GM18508 (cell line): ENCODE measurements around the gene PRKAR1B.
"Not testable (repeated sequence)": the region's sequence is repeated elsewhere in the genome, so short reads cannot be mapped to it uniquely, and the experiment has no call there.

Source experiments
- ATAC-seq: cut with Tn5 transposase; IDR thresholded peaks from one replicate; pipeline ENCODE4 v1.9.1; 2021; ENCODE audit warnings: moderate number of reproducible peaks; ENCODE audit not compliant: insufficient read depth, unreplicated experiment

PRKAR1B gene

DNA sequence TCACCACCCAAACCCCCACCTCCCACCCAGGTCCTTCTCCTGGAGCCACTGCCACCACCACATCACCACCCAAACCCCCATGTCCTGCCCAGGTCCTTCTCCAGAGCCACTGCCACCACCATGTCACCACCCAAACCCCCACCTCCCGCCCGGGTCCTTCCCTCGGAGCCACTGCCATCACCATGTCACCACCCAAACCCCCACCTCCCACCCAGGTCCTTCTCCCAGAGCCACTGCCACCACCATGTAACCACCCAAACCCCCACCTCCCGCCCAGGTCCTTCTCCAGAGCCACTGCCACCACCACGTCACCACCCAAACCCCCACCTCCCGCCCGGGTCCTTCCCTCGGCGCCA lies 175.5 kb downstream of the PRKAR1B start:
- not testable (repeated sequence) for ATAC-seq

DNA sequence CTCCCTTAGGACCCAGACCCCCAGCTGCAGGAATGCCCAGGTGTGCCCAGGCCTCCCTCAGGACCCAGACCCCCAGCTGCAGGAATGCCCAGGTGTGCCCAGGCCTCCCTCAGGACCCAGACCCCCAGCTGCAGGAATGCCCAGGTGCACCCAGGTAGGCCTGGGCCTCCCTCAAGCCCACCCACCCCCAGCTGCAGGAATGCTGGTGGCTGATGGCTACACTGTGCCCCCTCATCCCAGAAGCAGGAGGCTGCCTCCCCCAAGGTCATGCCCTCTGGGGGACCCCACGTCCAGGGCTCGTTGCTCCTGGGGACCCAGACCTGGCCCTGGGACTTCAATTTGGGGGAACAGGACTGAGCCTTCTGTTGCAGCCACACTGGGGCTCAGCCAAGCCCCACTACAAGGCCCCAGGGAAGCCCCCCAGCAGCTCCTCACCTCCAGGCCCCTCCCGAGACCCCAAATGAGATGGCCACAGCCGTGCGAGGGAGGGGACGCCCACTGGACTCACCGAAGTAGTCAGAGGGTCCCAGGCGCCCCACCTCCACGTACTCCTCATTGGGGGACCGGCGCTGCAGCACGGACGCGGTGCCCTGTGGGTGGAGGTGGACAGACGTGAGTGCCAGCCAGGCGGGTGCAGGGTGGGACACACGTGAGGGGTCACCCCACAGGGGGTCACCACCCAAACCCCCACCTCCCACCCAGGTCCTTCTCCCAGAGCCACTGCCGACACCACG lies 176.0 kb downstream of the PRKAR1B start:
- no peak for ATAC-seq

DNA sequence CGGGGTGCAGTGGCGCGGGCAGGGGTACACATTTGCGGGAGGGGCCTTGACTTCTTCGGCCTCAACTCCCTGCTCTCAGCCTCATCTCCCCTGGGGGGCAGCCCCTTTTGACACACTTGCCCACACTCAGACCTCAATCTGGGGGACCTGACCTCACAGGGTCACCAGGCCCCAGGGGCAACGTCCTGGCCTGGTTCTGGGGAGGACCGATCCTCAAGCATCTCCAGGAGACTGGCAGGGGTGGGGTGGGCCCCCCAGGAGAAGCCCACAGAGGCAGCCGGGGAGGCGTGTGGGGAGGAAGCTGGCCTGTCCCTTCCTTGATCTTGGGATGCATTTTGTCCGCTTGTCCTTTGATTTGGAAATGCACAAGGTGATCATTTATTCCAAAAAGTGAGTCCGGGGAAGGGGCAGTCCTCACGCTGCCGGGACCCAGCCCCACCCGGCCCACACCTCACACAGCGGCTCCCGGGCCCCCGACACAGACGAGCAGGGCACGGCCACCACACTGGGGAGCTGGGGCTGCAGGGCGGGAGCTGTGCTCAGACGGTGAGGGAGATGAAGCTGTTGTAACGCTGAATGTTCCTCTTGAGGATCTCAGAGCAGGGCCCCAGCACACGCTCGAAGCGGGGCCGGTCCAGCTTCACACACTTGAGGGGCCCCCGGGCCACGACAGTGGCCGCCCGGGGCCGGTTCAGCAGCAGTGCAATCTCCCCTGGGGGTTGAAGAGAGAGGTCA lies 177.0 kb downstream of the PRKAR1B start:
- no peak for ATAC-seq

- ATAC-seq, result no peak
Measured at GRCh38 chr7:549066-549890, 177.8 kb downstream of the PRKAR1B start.

- ATAC-seq, result no peak
Measured at GRCh38 chr7:548401-548800, 178.7 kb downstream of the PRKAR1B start.

DNA sequence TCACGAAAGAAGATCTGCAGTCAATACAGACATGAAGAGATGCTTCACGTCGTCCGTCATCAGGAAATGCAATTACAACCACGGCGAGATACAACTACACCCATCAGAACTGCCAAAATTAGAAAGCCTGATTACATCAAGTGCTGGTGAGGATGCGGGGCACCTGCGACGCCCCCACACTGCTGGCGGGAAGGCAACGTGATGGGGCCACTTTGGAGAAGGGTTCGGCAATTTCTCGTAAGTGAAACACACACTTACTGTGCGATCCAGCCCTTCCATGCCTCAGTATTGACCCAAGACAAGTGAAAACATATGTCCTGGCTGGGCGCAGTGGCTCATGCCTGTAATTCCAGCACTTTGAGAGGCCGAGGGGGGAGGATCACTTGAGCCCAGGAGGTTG lies 181.6 kb downstream of the PRKAR1B start:
- ATAC-seq, result no peak

DNA sequence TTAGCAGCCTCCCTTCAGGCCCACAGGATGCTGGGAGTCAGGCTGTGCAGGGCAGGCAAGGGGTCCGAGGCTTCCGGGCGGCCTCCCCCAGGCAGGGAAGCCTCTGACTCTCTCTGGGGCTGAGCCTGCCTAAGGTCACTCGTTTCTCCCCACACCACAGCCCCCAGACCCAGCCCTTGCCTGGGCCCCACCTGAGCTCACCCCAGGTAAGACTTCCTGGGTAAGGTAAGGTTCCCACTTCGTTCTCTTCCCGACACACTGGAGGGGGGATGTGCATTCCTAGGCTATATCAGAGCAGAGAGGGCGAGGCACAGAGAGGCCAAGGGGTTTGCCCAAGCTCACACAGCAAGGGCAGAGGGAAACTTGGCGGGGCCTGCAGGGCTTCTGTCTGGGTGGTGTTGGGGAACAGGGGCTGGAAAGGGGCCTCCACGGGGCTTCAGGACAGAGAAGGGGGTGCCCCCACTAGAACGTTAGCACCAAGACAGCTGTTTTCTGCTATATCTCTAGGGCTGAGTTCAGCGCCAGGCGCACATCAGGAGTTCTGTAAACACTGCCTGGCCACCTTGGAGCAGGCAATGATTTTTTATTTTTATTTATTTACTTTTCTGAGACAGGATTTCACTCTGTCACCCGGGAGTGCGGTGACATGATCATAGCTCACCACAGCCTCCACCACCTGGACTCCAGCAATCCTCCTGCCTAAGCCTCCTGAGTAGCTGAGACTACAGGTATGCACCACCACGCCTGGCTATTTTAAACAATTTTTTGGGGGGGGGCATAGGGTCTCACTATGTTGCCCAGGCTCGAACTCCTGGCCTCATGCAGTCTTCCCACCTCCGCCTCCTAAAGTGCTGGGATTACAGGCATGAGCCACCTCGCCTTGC lies 182.5 kb downstream of the PRKAR1B start:
- ATAC-seq, result no peak

GRCh38 chr7:543501-544337 lies 183.4 kb downstream of the PRKAR1B start:
- ATAC-seq, result no peak

- no peak for ATAC-seq
Measured at GRCh38 chr7:542713-543500, 184.2 kb downstream of the PRKAR1B start.

- no peak for ATAC-seq
Measured at GRCh38 chr7:542131-542712, 184.9 kb downstream of the PRKAR1B start.

DNA sequence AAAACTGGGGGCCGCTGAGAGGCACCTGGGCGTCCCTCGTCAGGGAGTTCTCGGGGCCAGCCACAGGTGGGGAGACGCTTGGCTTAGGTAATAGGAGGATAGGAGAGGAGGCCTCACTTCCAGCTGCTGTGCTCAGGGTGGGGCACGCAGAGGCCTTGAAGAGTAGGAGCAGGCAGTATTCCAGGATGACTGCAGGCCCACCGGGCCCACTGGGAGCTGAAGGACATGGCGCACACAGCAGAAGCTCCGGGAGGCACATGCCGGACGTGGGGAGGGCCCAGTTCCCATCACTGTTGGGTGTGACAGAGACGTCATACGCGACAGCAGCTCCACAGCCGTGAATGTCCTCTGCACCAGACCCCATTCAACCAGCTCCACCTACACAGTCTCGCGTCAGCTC lies 185.4 kb downstream of the PRKAR1B start:
- ATAC-seq, result no peak

GRCh38 chr7:540997-541396 lies 186.1 kb downstream of the PRKAR1B start:
- ATAC-seq, result no peak

DNA sequence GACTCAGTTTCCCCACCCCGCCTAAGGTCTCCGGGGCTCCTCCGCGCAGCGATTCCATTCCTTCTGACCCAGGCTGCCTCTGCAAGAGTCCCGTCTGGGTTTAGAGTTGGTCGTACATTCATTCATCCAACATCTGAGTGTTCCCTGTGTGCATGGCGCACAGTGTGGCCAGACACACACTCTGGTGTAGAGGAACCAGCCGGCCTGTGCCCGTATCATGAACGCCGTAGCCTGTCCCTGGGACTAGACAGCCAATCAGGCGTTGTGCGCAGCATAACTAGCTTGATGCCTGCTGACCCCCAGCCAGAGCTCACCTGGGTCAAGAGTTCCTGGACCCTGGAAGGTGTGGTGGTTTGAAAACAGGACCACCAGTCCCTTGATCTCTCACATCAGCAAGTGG lies 186.5 kb downstream of the PRKAR1B start:
- ATAC-seq, result no peak

DNA sequence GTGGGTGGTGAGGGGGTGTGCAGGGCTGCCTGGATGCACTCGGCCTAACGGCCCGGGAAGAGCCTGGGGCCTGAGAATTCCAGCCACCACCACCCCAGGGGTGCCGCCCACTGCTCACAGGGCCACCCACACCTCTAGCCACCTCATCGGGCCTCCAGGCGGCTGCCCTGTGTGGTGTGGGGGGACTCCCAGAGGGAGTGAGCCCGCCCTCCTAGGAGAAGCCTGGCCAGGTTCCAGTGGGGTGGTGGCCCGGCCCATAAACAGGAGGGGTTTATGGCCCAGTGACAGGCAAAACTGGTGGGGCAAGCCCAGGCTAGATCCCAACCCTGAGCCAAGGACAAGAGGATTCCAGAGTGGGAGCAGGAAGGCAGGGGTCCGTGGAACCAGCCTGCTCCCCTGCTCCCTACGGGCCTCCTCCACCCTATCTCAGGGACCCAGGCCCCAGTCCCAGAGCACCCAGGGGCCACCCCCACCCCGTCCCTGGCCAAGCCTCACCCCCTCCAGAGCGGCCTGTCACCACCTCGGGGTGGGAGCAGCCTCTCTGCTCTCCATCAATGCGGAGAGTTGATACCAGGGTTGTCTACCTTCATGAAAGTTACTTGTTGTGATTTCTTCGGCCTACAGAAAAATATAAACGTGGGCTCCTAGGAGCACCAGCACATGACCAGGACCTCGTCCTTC lies 187.2 kb downstream of the PRKAR1B start:
- no peak for ATAC-seq

DNA sequence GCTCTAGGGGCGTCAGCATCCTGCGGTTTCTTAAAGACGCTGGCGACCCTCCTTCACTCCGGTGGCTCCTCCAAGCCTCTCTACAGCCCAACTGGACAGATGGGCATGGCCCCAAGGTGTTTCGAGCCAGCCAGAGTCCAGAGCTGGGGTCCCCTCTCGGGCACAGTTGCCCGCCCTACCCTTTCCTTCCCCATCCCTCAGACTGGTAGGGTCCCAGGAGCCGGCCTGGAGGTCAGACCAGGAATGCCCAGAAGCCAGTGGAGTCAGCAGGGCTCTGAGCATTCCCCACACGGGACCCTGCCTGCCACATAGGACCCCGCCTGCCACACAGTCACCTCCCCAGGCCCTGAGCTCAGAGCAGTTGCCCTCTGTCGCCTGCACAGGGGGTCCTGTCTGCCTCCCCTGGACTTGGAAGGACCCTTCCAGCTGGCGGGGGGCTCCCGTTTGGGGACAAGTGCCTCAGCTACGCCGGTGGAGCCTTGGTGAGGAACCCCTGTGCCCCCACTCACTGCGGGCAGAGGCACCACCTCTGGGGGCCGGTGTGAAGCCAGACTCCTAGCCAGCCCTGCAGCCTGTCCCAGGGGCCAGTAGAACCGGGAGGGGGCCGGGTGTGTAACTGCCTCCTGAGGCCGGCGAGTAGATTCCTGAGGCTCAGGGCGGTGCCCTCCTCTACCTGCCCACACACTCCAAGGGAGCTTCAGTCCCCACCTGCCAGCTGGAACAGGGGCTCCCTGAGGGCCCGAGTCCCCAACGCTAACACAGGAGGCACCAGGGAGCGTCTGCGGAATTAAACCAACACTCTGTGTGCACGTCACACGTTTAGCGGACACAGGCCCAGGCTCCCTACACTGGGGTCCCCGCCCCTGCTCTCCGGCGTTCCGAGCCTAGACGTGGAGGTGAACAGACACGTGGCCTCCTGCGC lies 188.1 kb downstream of the PRKAR1B start:
- ATAC-seq, result no peak

GRCh38 chr7:537911-538634 lies 189.0 kb downstream of the PRKAR1B start:
- ATAC-seq, result no peak
